OCI-LY3 (cell line): ENCODE measurements around the gene TYMP.
A peak's percentile ranks its signal among the peaks of the same experiment; 100 is the strongest.

Source experiments
- H2AFZ ChIP-seq: fragments of 200-600, 300-600 bp; shearing (Covaris generic); 2 replicates; pipeline ENCODE4 v1.6.0; 2014; ENCODE audit warnings: antibody characterized with exemption, low read depth, low read length
- H3K27ac ChIP-seq: fragments of 200-600, 300-600 bp; sonication (generic); 2 replicates; pipeline ENCODE4 v1.5.1; 2014; ENCODE audit warnings: mild to moderate bottlenecking, low read length, moderate library complexity, mixed read lengths
- H3K27me3 ChIP-seq: fragments of 200-600, 300-600 bp; sonication (generic); 2 replicates; pipeline ENCODE4 v1.6.1; 2014; ENCODE audit warnings: low read depth, low read length, mixed read lengths
- H3K36me3 ChIP-seq: fragments of 200-600, 300-600 bp; sonication (generic); replicated peaks from 2 replicates; pipeline ENCODE3; 2014; ENCODE audit warnings: low read depth, low read length, mixed read lengths
- H3K4me1 ChIP-seq: fragments of 300-600, 200-600 bp; sonication (generic); 2 replicates; pipeline ENCODE4 v1.6.1; 2014; ENCODE audit warnings: low read length, mixed read lengths
- H3K4me2 ChIP-seq: fragments of 200-600, 300-600 bp; sonication (generic); 2 replicates; pipeline ENCODE4 v1.6.1; 2014; ENCODE audit warnings: low read length, mixed read lengths
- H3K4me3 ChIP-seq: fragments of 300-600, 200-600 bp; sonication (generic); 2 replicates; pipeline ENCODE4 v1.5.1; 2014; ENCODE audit warnings: antibody characterized with exemption, mild to moderate bottlenecking, low read length, moderate library complexity
- H3K79me2 ChIP-seq: fragments of 300-600, 200-600 bp; shearing (Covaris generic); 2 replicates; pipeline ENCODE4 v1.6.1; 2014; ENCODE audit warnings: mild to moderate bottlenecking, low read length, mixed read lengths
- H3K9ac ChIP-seq: fragments of 300-600, 200-600 bp; shearing (Covaris generic); 2 replicates; pipeline ENCODE4 v1.6.0; 2014; ENCODE audit warnings: mild to moderate bottlenecking, low read length, moderate library complexity
- H3K9me3 ChIP-seq: fragments of 200-600, 300-600 bp; shearing (Covaris generic); 2 replicates; pipeline ENCODE4 v1.6.1; 2014; ENCODE audit warnings: low read length, mixed read lengths; ENCODE audit not compliant: insufficient read depth
- H4K20me1 ChIP-seq: fragments of 200-600, 300-600 bp; sonication (generic); 2 replicates; pipeline ENCODE4 v1.6.1; 2016; ENCODE audit warnings: low read length, mixed read lengths; ENCODE audit not compliant: insufficient read depth
- CTCF ChIP-seq: fragments of 200-600, 300-600 bp; sonication (generic); IDR thresholded peaks from 2 replicates; pipeline ENCODE4 v1.5.1; 2014; ENCODE audit warnings: antibody characterized with exemption, low read length, low read depth
- EZH2phosphoT487 ChIP-seq: fragments of 200-600 bp; shearing (Covaris generic); IDR thresholded peaks from 2 replicates; pipeline ENCODE4 v1.6.1; 2018; ENCODE audit warnings: antibody characterized with exemption, mixed run types, low read depth

TYMP gene

DNA sequence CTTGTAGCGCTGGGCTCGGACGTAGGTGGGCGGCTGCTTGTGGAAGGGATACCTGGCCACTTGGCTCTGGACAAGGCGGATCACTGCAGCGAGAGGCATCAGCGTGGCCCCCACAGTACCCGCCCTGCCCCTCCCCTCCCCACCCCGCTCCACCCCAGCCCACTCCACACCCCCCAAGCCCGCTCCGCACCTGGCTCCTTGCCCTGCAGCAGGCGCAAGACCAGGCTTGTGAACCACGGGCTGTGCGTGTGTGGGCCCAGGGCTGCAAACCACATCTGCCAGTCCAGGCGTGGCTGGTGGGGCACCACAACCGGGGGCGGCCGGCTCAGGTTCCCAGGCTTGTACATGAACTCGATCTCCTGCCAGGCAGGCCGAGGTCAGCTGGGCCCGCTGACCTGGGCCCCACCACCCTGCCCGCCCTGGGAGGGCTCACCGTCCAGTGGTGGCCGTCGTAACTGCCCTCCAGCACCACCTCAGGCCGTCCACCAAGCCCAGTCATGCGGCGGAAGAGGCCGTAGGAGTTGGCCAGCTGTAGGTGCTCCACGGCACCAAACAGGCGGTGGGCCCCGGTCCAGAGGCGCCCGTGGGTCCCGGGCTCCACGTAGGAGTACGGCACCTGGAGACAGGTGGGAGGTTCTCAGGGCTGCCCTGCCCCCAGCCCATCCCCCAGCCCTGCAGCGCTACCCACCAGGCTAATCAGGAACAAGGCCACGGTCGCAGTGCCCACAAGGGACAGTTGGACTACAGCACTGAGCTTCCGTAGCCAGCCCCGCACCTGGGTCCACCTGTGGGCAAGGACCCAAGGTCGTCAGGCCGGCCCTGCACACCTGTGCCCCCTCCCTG, 25.2 kb downstream of the TYMP start:
- peaks cover 14% of the 10 kb centered on the region for H3K4me1 ChIP-seq

GRCh38 chr22:50503475-50504145, 26.2 kb downstream of the TYMP start:
- Histone ChIP-seq H3K9me3 (no peaks in the 10 kb centered on the region), H3K4me1 (peaks cover 5% of the 10 kb centered on the region; the same call in 1 of the 2 replicates), H4K20me1 (0 out of 2 replicates have a peak, but pooled peaks cover under 1% of the 10 kb centered on the region), H3K79me2 (peaks cover 16% of the 10 kb centered on the region), H3K36me3 (no peaks in the 10 kb centered on the region), H3K27ac (no peak overlapping the region), H3K9ac (no peak overlapping the region), H3K27me3 (no peaks in the 10 kb centered on the region), H3K4me3 (no peak overlapping the region), H2AFZ (no peak overlapping the region), H3K4me2 (no peak overlapping the region)
- TF ChIP-seq CTCF (0 out of 2 replicates have a peak, but pooled peaks have one; percentile 7), EZH2phosphoT487 (no peak)

More for the DNA sequence above, 25.2 kb downstream of the TYMP start:
- no peaks in the 10 kb centered on the region for H3K27me3 ChIP-seq
- H3K79me2 ChIP-seq: peaks cover 26% of the 10 kb centered on the region
- no peak for TF ChIP-seq CTCF
- TF ChIP-seq EZH2phosphoT487: no peak
- no peak overlapping the region for H3K27ac ChIP-seq
- no peaks in the 10 kb centered on the region for H3K9me3 ChIP-seq
- no peaks in the 10 kb centered on the region for H3K36me3 ChIP-seq
- no peak overlapping the region for H3K4me2 ChIP-seq
- no peak overlapping the region for H3K4me3 ChIP-seq
- no peak overlapping the region for H3K9ac ChIP-seq
- H4K20me1 ChIP-seq: 0 out of 2 replicates have a peak, but pooled peaks cover 4% of the 10 kb centered on the region
- H2AFZ ChIP-seq: no peak overlapping the region

DNA sequence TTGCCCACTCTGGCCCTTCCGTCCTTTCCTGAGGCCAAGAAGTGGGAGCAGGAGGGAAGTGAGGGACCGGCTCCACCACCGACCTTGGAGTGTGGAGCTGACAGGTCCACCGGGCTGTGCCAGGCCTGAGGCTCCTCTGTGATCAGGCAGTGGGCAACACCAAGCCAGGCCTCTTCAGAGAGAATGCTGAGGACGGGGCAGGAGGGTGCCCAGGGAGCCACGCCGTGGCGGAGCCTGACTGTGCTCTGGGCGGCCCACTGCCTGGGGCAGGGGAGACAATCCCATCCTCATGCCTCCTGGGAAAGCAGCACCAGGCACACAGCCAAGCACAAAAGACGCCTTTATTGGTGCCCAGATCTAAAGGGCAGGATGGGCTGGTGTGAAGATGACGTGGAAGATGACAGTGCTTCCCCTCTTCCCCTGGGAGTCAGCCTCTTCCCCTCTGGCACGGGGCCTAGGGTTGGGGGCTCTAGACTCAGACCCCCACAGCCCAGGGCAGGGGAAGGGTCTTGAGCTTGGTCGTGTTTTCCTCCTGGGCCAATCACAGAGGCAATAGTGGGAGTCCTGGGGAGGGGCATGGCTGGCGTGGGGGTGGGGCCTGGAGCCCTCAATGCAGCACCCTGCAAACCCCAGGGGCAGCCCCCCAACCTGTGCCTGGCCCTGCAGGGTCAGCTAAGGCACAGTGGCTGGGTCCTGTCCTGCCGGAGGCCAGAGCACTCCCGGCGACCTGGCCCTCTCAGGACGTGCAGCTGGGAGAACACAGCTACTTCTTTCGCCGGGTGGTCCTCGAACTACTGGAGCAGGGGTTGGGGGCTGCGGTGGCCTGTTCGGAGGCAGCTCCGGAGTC, 27.0 kb downstream of the TYMP start:
- Histone ChIP-seq H3K4me2 (no peak overlapping the region), H3K27me3 (no peaks in the 10 kb centered on the region), H3K9ac (no peak overlapping the region), H3K79me2 (peaks cover 13% of the 10 kb centered on the region), H3K36me3 (no peaks in the 10 kb centered on the region), H3K4me3 (no peak overlapping the region), H3K4me1 (peaks cover 5% of the 10 kb centered on the region; the same call in 1 of the 2 replicates), H4K20me1 (no peaks in the 10 kb centered on the region), H2AFZ (no peak overlapping the region), H3K27ac (no peak overlapping the region), H3K9me3 (no peaks in the 10 kb centered on the region)
- TF ChIP-seq EZH2phosphoT487 (no peak), CTCF (no peak)
